ENCODE data around the gene S100A16.

DNA sequence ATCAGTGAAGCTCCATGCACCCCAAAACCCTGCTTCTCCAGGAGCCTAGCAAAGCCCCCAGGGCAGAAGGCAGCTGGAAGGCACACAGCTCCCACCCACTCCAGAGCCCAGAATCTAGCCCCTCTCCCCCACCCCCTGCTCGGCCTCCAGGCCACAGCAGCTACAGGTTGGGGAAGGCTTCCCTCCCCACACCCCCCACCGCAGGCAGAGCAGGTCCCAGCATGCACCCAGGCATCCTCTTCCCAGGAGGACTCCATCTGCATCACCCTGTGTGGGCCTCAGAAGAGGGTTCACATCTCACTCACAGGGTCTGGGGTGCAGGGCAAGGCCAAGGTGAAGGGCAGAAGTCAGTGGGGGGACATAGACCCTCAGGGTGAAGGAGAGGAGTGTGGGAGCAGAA lies 2.5 kb upstream of the S100A16 start:
- TF ChIP-seq, protein P1, sequence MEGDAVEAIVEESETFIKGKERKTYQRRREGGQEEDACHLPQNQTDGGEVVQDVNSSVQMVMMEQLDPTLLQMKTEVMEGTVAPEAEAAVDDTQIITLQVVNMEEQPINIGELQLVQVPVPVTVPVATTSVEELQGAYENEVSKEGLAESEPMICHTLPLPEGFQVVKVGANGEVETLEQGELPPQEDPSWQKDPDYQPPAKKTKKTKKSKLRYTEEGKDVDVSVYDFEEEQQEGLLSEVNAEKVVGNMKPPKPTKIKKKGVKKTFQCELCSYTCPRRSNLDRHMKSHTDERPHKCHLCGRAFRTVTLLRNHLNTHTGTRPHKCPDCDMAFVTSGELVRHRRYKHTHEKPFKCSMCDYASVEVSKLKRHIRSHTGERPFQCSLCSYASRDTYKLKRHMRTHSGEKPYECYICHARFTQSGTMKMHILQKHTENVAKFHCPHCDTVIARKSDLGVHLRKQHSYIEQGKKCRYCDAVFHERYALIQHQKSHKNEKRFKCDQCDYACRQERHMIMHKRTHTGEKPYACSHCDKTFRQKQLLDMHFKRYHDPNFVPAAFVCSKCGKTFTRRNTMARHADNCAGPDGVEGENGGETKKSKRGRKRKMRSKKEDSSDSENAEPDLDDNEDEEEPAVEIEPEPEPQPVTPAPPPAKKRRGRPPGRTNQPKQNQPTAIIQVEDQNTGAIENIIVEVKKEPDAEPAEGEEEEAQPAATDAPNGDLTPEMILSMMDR (IDR thresholded peaks at IDR 0.05), result no peak
- no peak for TF ChIP-seq POLR2A (IDR thresholded peaks at IDR 0.05)

Measured in body of pancreas (tissue), 4 donors.